ENCODE measurements around the gene DAB2. TPM values are rescaled to one million over a fixed set of nuclear protein-coding genes. Genes with fewer than 3 reads are reported as not detected.

Gene DAB2
- total and polyA plus RNA-seq, 5 experiments from 2014 or later, result 0.07 to 2.6 (median 1.2) TPM; not detected in 1

DNA sequence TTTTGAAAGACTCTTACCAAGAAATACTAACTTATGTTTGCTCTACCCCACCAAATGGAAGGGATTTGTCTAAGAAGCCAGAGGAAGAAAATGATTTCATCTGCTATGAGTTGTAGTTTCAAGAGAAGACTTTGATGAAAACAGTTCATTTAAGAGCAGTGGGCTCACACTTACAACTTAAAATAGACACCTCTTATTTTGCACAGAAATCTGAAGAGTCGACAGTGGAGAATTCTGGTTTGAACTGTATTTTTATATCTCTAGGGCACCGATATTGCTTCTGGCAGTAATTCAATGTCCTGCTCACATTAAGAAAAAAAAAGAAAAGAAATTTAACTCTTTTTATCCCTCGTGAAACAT is 1.9 kb upstream of the DAB2 start:
- no peak overlapping the region for H3K4me3 Mint-ChIP-seq
- no peak overlapping the region for H3K27ac Mint-ChIP-seq
- H3K4me1 Mint-ChIP-seq, result peaks cover 0 to 15% (median 10%) of the 10 kb centered on the region in 4 donors
- H3K27me3 Mint-ChIP-seq, result peaks cover 23 to 59% (median 29%) of the 10 kb centered on the region in 5 donors
- DNase-seq (no peak), ATAC-seq (no peak)
- H3K36me3 Mint-ChIP-seq, result no peaks in the 10 kb centered on the region
- H3K9me3 Mint-ChIP-seq, result peaks cover 0 to 2% (median 0%) of the 10 kb centered on the region in 9 donors
- POLR2A ChIA-PET, result no interaction called here

DNA sequence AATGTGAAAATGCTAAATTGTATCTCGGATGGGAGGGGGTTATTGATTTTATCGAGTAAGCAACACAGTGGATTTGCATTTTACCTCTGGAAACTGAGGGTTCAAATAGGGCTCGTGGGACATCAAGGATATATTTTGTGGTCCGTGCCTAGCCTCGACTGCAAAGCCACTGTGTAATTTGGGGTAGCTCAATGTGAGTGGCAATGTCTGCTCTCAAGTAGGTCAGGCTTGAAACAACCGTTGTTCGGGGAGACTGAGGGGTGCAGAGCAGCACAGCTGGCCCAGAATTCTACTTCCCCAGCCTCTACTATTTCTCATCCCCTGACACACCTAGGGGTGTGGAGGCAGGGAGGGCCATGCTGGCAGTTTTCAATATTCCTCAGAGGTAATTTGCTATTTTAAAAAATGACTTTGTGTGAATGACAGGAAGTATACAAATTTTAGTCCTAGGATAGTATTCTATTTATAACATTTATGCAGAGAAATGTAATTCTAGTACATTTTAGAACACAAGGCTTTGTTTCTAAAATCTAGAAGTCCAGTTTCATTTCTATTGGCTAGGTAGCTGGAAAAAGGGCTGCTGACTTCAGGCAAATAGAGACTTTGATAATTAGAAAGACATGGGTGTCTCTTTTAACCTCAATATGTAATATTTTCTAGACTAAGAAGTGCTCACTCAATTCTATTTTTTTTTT is 1.4 kb upstream of the DAB2 start:
- H3K27ac Mint-ChIP-seq, result no peak overlapping the region
- DNase-seq (no peak), ATAC-seq (no peak)
- H3K9me3 Mint-ChIP-seq, result peaks cover 0 to 2% (median 0%) of the 10 kb centered on the region in 9 donors
- POLR2A ChIA-PET, result no interaction called here
- peak overlapping the region in 2 of 10 donors; percentile 24 for H3K4me3 Mint-ChIP-seq
- H3K4me1 Mint-ChIP-seq, result peaks cover 0 to 18% (median 10%) of the 10 kb centered on the region in 4 donors
- peaks cover 23 to 59% (median 29%) of the 10 kb centered on the region in 5 donors for H3K27me3 Mint-ChIP-seq
- no peaks in the 10 kb centered on the region for H3K36me3 Mint-ChIP-seq

DNA sequence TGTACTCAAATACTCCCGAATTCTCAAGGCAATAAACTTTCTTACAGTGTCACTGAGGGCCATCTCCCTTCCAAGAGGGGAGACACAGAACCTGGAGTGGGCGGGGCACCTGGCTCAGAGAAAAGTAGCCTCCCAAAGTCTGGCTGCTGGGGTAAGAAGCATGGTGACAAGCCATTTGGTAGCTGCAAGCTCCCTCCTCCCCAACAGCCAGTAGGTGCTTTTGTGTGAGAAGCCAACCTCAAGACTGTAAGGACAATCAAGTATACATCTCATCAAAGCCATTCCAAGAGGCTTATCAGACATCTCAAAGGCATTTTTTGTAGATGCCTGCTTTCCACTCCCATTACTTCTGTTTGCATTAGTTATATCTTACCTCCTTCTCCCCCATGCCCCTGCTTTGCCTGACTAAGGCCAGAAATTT is 1.4 kb downstream of the DAB2 start:
- no peak for ATAC-seq
- H3K4me3 Mint-ChIP-seq, result peak overlapping the region in 6 of 10 donors; percentile 5 to 88 (median 21)

DNA sequence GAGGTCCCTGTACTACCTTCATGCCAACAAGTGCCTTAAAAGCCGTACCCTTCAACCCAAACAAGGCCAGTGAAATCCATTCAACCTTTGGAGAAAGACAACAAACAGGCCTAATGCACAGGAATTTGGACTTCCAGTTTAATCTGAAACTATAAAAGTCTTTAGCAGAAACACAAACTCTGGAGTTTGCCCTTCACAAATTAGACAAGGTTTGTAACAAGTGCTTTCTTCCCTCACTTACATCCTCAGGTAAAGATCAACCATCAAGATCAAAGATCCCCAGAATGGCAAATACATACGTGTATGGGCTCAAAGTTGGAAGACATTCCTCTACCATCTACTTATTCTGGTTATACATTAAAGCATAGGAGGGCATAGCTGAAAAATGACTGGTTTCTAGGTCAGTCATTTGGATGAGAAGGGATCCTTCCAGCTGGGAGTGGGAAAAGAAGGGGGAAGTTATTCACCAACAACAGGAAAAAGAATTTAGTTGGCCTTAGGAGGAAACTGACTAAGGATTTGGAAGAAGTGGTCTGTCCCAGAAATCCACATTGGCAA is 2.0 kb downstream of the DAB2 start:
- no peak for DNase-seq
- Mint-ChIP-seq H3K4me1 (peaks cover 0 to 18% (median 10%) of the 10 kb centered on the region in 4 donors), H3K4me3 (no peak overlapping the region), H3K27ac (no peak overlapping the region), H3K9me3 (peaks cover 0 to 2% (median 0%) of the 10 kb centered on the region in 9 donors), H3K27me3 (peaks cover 16 to 42% (median 22%) of the 10 kb centered on the region in 5 donors), H3K36me3 (no peaks in the 10 kb centered on the region)
- POLR2A ChIA-PET, result no interaction called here
- no peak for ATAC-seq

More for the DNA sequence above, 1.4 kb downstream of the DAB2 start:
- peaks cover 0 to 2% (median 0%) of the 10 kb centered on the region in 9 donors for H3K9me3 Mint-ChIP-seq
- peaks cover 17 to 47% (median 22%) of the 10 kb centered on the region in 5 donors for H3K27me3 Mint-ChIP-seq
- POLR2A ChIA-PET, result interaction anchor here (0.5 kb wide), 1 partner anchor 309 kb away, joined by 3 read pairs; no protein-coding TSS in a partner anchor
- H3K4me1 Mint-ChIP-seq, result peaks cover 0 to 18% (median 10%) of the 10 kb centered on the region in 4 donors
- H3K36me3 Mint-ChIP-seq, result no peaks in the 10 kb centered on the region
- no peak for DNase-seq
- no peak overlapping the region for H3K27ac Mint-ChIP-seq

DNA sequence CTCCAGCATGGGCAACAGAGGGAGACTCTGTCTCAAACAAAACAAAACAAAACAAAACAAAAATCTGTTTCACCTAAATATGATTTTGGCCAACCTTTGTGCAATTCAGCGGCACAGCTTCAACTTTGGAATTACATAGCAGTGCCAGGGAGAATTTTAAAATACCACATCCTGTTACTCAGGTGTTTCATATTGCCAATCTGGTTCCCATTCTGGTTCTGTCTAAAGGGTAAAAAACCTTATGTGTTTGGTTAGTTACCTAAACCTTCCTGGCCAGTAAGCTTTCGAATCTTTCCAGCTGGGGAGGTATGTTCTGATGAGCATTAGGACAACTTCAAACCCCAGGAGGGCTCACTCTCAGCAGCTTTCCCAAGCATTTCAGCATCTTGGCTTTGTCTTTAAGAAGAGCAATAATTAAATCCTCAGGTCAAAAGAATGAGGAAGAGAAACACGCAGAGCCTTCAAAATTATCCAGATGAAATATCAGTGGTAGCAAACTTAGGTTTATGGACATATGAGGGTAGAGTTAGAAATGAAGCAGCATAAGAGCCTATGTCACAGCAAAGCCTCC is 2.7 kb downstream of the DAB2 start:
- Mint-ChIP-seq H3K4me1 (peaks cover 0 to 18% (median 10%) of the 10 kb centered on the region in 4 donors), H3K27me3 (peaks cover 14 to 35% (median 17%) of the 10 kb centered on the region in 5 donors), H3K9me3 (peaks cover 0 to 2% (median 0%) of the 10 kb centered on the region in 9 donors), H3K36me3 (no peaks in the 10 kb centered on the region), H3K27ac (no peak overlapping the region), H3K4me3 (no peak overlapping the region)
- ATAC-seq, result no peak
- no peak for DNase-seq
- POLR2A ChIA-PET, result no interaction called here

DNA sequence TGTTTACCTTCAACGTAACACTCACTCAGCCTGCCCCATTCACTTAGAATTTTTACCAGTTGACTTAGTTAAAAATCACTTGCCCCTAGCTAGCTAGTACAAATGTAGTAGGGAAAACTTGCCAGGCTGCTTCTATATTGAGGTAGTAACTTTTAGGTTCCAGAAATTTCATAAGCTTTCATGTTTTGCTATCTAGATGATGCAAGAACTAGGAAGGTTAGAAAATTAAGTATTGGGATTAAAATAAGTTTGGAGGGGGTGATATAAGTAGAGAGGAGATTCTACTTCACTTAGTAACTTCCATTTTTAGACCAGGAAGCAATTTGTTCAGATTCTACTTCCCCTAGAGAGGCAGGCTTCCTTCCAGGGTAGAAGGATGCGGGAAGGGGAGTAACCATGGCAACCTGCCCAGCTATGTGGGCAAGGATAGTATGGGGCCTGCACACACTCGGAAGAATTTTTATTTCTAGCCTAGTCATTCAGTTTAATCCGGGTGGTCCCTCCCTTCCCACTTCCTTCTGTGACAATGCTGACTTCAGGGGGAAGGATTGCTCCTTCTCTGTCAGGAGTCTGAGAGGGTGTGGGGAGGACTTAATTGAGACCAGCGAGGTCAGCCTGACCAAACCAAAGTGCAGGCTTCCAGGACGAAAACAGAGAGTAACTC is 4.2 kb downstream of the DAB2 start:
- H3K4me1 Mint-ChIP-seq, result peaks cover 0 to 18% (median 9%) of the 10 kb centered on the region in 4 donors
- H3K27me3 Mint-ChIP-seq, result peaks cover 6 to 31% (median 9%) of the 10 kb centered on the region in 5 donors
- no peak for DNase-seq
- no peak for ATAC-seq
- H3K27ac Mint-ChIP-seq, result no peak overlapping the region
- H3K4me3 Mint-ChIP-seq, result no peak overlapping the region
- H3K9me3 Mint-ChIP-seq, result peaks cover 0 to 2% (median 0%) of the 10 kb centered on the region in 9 donors
- POLR2A ChIA-PET, result no interaction called here
- no peaks in the 10 kb centered on the region for H3K36me3 Mint-ChIP-seq

DNA sequence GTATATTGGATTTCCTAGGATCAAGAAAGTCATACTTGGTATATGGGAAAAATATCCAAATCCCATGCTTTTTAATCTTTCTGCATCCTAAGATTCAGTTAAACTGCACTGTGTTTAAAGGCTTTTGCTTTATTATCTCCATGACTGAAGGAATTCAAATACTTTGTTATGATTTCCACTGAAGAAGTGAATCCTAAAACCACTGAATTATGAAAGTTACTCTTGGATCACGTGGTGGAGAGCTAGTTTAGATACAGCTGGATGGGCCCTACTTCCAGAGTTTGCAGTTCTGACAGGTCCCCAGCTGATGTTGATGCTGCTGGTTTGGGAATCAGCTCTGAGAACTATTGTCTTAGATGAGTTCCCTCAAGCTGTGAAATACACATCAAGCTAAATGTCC is 5.0 kb downstream of the DAB2 start:
- POLR2A ChIA-PET, result no interaction called here
- peaks cover 6 to 32% (median 9%) of the 10 kb centered on the region in 5 donors for H3K27me3 Mint-ChIP-seq
- H3K4me1 Mint-ChIP-seq, result peaks cover 0 to 12% (median 4%) of the 10 kb centered on the region in 4 donors
- H3K9me3 Mint-ChIP-seq, result peaks cover 0 to 2% (median 0%) of the 10 kb centered on the region in 9 donors
- DNase-seq (no peak), ATAC-seq (no peak)
- no peak overlapping the region for H3K27ac Mint-ChIP-seq
- no peak overlapping the region for H3K4me3 Mint-ChIP-seq
- H3K36me3 Mint-ChIP-seq, result no peaks in the 10 kb centered on the region

DNA sequence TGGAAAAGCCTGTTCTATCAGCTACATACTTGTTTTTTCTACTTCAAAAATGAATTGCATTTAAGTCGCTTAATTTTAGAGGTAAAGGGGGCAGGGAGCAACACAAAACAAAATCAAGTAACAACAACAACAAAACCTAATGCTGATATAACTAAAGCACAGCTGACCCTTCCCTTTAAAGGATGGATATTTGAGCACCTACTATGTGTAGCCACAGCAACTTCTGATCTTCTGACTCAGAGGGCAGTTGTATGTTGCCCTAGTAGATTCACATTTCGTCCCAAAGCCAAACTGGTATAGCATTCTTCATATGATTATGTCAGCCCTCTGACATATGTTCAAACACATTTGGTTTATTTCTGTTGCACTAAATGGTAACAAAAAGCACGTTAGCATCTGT is 6.8 kb downstream of the DAB2 start:
- Mint-ChIP-seq H3K4me3 (no peak overlapping the region), H3K27ac (no peak overlapping the region), H3K9me3 (no peaks in the 10 kb centered on the region), H3K4me1 (peaks cover 0 to 5% (median 0%) of the 10 kb centered on the region in 4 donors), H3K36me3 (no peaks in the 10 kb centered on the region), H3K27me3 (peaks cover 2 to 22% (median 4%) of the 10 kb centered on the region in 5 donors)
- no peak for ATAC-seq
- POLR2A ChIA-PET, result no interaction called here
- DNase-seq, result no peak

DNA sequence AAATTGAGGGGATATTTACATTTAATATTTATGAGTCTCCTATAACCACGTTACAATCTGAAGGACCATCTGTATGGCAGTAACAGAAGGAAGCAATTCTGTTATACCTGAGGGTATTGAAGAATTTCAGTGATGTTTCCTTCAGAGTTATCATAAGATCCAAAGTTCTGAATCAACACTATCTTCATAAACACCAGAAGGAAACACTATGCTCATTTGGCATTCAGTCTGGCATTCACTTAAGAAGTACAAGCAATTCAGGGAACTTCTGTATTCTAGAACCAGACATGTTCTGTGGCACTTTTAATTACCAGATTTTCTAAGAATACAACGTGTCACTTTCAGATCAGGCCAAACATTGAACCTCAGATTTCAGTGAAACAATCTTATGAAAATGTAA is 9.6 kb downstream of the DAB2 start:
- no peak overlapping the region for H3K4me3 Mint-ChIP-seq
- ATAC-seq (no peak), DNase-seq (no peak)
- H3K9me3 Mint-ChIP-seq, result no peaks in the 10 kb centered on the region
- no peaks in the 10 kb centered on the region for H3K4me1 Mint-ChIP-seq
- POLR2A ChIA-PET, result no interaction called here
- H3K27ac Mint-ChIP-seq, result no peak overlapping the region
- no peaks in the 10 kb centered on the region for H3K36me3 Mint-ChIP-seq
- peaks cover 0 to 17% (median 6%) of the 10 kb centered on the region in 5 donors for H3K27me3 Mint-ChIP-seq

DNA sequence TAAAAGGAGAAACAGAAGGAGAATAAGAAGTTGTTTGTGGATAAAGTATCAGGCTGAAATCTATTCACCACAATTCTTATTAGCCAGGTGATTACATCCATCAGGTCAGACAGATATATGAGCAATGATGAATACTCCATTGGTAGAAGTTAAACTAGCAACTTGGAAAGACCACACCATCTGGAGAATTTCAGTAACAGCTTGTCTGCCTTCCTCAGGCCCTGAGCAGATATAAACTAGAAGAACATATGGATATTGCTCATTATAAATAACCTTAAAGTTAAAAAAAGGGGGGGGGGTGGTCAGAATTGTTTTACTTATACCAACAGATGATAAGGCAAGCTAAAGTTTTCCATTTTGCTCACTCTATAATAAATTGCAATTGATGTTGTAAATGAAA is 10.4 kb downstream of the DAB2 start:
- Mint-ChIP-seq H3K9me3 (no peaks in the 10 kb centered on the region), H3K27ac (no peak overlapping the region), H3K27me3 (peaks cover 0 to 17% (median 6%) of the 10 kb centered on the region in 5 donors), H3K36me3 (no peaks in the 10 kb centered on the region), H3K4me1 (no peaks in the 10 kb centered on the region), H3K4me3 (no peak overlapping the region)
- ATAC-seq (no peak), DNase-seq (no peak)
- POLR2A ChIA-PET, result no interaction called here

DNA sequence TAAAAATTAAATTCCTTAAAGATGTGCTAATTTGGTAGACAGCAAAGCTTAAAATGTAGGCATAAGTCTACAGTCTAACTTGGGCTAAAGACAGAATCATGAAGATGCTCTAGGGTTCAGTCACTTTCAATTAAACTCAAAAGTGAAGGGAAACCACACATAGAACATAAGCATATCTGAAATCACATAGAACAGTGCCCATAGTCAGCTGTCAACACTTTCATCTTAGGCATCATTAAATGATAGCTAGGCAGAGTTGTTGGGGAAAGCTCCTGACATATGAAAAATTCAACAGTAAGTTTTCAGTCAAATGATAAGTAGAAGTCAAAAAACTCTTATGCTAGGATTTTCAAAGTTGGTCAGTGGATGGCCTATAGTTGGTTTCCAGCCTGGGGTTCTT is 11.0 kb downstream of the DAB2 start:
- Mint-ChIP-seq H3K4me1 (no peaks in the 10 kb centered on the region), H3K27ac (no peak overlapping the region), H3K4me3 (no peak overlapping the region), H3K36me3 (no peaks in the 10 kb centered on the region), H3K9me3 (no peaks in the 10 kb centered on the region), H3K27me3 (peaks cover 0 to 17% (median 4%) of the 10 kb centered on the region in 5 donors)
- DNase-seq, result no peak
- POLR2A ChIA-PET, result no interaction called here
- no peak for ATAC-seq

DNA sequence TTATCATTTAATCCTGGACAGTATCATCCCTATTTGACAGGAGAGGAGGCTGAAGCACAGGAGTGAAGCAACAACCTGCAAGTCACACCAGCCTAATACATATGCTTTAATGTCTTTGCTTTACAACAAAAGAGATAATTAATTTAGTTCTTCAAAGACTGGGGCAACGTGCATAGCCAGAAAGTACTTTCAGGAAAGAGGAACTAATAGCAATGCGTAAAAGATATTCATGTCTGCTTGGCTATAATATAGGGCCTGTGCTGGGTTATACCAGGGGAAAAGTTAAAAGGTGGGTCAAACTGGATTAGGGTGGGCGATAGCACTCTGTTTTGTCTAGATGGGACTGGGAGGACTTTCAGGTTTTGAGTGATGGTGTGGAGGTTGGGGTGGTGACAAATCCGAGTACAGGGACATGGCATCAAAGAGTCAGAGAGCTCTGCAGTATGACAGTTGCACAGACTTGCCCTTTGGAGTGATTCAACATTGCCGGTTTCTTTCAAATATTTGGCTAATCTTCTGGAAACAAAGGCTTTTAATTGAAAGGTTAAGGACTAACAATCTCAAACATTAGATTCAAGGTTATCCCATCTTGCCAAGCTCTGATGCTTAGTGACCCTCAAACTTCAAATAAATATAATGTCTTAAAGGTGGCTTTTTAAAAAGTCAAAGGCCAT is 11.9 kb downstream of the DAB2 start:
- Mint-ChIP-seq H3K4me3 (no peak overlapping the region), H3K27me3 (peaks cover 0 to 17% (median 4%) of the 10 kb centered on the region in 5 donors), H3K36me3 (no peaks in the 10 kb centered on the region), H3K27ac (no peak overlapping the region), H3K4me1 (no peaks in the 10 kb centered on the region), H3K9me3 (no peaks in the 10 kb centered on the region)
- DNase-seq, result no peak
- POLR2A ChIA-PET, result no interaction called here
- no peak for ATAC-seq
